ENCODE data around the gene CNDP1.

DNA sequence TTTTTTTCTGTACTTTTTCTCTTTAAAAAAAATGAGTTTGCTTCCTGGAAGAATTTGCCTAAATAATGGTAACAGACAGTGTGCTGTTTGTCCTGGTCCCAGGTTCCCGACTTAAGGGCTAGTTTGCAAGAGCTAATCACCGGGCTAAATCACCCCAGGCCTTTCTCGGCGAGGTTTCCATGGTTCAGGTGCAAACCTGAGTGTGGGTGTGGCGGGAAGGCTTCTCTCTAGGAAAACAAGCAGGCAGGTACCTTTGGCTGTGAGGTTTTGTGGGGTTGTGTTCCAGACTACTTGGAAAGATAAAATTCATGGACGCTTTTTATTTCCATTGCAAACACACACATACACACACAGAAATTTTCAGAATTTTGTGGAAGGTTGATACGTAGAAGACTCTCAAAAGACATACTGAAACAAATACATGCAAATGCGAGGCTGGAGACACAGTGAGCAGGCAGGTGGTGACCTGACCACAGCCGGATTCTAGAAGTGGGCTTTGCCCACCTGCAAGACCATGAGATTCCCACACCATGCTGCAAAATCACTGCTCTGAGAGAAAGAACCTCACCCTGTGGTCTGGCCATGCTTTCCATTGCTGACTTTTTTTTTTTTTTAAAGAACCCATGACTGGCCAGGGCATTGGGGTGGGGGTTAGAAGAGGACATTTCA, 815 bp downstream of the CNDP1 start:
- TF ChIP-seq GABPA (IDR thresholded peaks at IDR 0.05 in 1 of 2, conservative IDR thresholded peaks at IDR 0.05 in 1 of 2) (no peak), JUND (IDR thresholded peaks at IDR 0.05) (no peak), YY1 (IDR thresholded peaks at IDR 0.05) (no peak), ZBTB33 (IDR thresholded peaks at IDR 0.05) (no peak), TAF1 (conservative IDR thresholded peaks at IDR 0.05) (no peak), EGR1 (IDR thresholded peaks at IDR 0.05; ENCODE audit: low read depth in 2 of 2) (no peak), REST (IDR thresholded peaks at IDR 0.05) (no peak), FOXA1 (IDR thresholded peaks at IDR 0.05) (no peak), NR2F2 (IDR thresholded peaks at IDR 0.05) (no peak), RAD21 (IDR thresholded peaks at IDR 0.05) (no peak), HNF4G (IDR thresholded peaks at IDR 0.05) (no peak), ATF3 (IDR thresholded peaks at IDR 0.05) (no peak), MAX (IDR thresholded peaks at IDR 0.05) (no peak)
- TF ChIP-seq, protein P1, sequence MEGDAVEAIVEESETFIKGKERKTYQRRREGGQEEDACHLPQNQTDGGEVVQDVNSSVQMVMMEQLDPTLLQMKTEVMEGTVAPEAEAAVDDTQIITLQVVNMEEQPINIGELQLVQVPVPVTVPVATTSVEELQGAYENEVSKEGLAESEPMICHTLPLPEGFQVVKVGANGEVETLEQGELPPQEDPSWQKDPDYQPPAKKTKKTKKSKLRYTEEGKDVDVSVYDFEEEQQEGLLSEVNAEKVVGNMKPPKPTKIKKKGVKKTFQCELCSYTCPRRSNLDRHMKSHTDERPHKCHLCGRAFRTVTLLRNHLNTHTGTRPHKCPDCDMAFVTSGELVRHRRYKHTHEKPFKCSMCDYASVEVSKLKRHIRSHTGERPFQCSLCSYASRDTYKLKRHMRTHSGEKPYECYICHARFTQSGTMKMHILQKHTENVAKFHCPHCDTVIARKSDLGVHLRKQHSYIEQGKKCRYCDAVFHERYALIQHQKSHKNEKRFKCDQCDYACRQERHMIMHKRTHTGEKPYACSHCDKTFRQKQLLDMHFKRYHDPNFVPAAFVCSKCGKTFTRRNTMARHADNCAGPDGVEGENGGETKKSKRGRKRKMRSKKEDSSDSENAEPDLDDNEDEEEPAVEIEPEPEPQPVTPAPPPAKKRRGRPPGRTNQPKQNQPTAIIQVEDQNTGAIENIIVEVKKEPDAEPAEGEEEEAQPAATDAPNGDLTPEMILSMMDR (IDR thresholded peaks at IDR 0.05; ENCODE audit: low read depth, low read length, missing input control): no peak
